KMS-11 (cell line): ENCODE data around the gene EEFSEC.

Experiments used
- H2AFZ ChIP-seq: fragments of 200-600 bp; sonication (generic); 2 replicates; pipeline ENCODE4 v1.6.1; 2016; ENCODE audit warnings: antibody characterized with exemption, mixed run types, low read depth
- H3K27ac ChIP-seq: fragments of 200-600 bp; sonication (generic); 2 replicates; pipeline ENCODE4 v1.6.1; 2016; ENCODE audit warnings: mild to moderate bottlenecking, mixed run types
- H3K27me3 ChIP-seq: fragments of 200-600 bp; sonication (generic); 2 replicates; pipeline ENCODE4 v1.6.1; 2017; ENCODE audit warnings: mild to moderate bottlenecking, low read depth, mixed run types, moderate library complexity; ENCODE audit not compliant: insufficient read depth
- H3K36me3 ChIP-seq: fragments of 200-600 bp; sonication (generic); 2 replicates; pipeline ENCODE4 v1.6.1; 2017; ENCODE audit warnings: mild to moderate bottlenecking, mixed run types; ENCODE audit not compliant: insufficient read depth
- H3K4me1 ChIP-seq: fragments of 200-600 bp; sonication (generic); 2 replicates; pipeline ENCODE4 v1.6.1; 2016; ENCODE audit warnings: mild to moderate bottlenecking, low read depth, mixed run types; ENCODE audit not compliant: poor library complexity, severe bottlenecking
- H3K4me2 ChIP-seq: fragments of 200-600 bp; sonication (generic); 2 replicates; pipeline ENCODE4 v1.7.0; 2016; ENCODE audit warnings: mild to moderate bottlenecking, mixed run types
- H3K4me3 ChIP-seq: fragments of 200-600 bp; sonication (generic); IDR thresholded peaks from 2 replicates; pipeline ENCODE4 v1.6.1; 2017; ENCODE audit warnings: low read depth, low read length, mixed read lengths; ENCODE audit not compliant: insufficient read depth
- H3K79me2 ChIP-seq: fragments of 200-600 bp; sonication (generic); 2 replicates; pipeline ENCODE4 v1.6.1; 2016; ENCODE audit warnings: low read depth, mixed run types; ENCODE audit not compliant: insufficient read depth
- H3K9ac ChIP-seq: fragments of 200-600 bp; sonication (generic); 2 replicates; pipeline ENCODE4 v1.6.1; 2016; ENCODE audit warnings: mild to moderate bottlenecking, mixed run types
- H4K20me1 ChIP-seq: fragments of 200-600 bp; sonication (generic); 2 replicates; pipeline ENCODE4 v1.6.1; 2016; ENCODE audit warnings: mild to moderate bottlenecking, mixed run types; ENCODE audit not compliant: insufficient read depth
- TF ChIP-seq, protein P1 (sequence below): fragments of 200-600 bp; sonication (generic); conservative IDR thresholded peaks from 2 replicates; pipeline ENCODE4 v1.6.1; 2017; ENCODE audit warnings: low read depth, mild to moderate bottlenecking, antibody characterized with exemption, low read length, moderate library complexity, mixed read lengths

Gene EEFSEC

GRCh38 chr3:128301186-128302023 lies 148.1 kb downstream of the EEFSEC start:
- TF ChIP-seq, protein P1, sequence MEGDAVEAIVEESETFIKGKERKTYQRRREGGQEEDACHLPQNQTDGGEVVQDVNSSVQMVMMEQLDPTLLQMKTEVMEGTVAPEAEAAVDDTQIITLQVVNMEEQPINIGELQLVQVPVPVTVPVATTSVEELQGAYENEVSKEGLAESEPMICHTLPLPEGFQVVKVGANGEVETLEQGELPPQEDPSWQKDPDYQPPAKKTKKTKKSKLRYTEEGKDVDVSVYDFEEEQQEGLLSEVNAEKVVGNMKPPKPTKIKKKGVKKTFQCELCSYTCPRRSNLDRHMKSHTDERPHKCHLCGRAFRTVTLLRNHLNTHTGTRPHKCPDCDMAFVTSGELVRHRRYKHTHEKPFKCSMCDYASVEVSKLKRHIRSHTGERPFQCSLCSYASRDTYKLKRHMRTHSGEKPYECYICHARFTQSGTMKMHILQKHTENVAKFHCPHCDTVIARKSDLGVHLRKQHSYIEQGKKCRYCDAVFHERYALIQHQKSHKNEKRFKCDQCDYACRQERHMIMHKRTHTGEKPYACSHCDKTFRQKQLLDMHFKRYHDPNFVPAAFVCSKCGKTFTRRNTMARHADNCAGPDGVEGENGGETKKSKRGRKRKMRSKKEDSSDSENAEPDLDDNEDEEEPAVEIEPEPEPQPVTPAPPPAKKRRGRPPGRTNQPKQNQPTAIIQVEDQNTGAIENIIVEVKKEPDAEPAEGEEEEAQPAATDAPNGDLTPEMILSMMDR, result no peak
- H3K4me3 ChIP-seq, result no peak overlapping the region
- no peak overlapping the region for H2AFZ ChIP-seq
- H4K20me1 ChIP-seq, result no peaks in the 10 kb centered on the region
- H3K27me3 ChIP-seq, result no peaks in the 10 kb centered on the region
- no peak overlapping the region for H3K4me2 ChIP-seq
- no peaks in the 10 kb centered on the region for H3K79me2 ChIP-seq
- H3K27ac ChIP-seq, result no peak overlapping the region
- no peaks in the 10 kb centered on the region for H3K4me1 ChIP-seq
- no peaks in the 10 kb centered on the region for H3K36me3 ChIP-seq
- H3K9ac ChIP-seq, result no peak overlapping the region

- no peaks in the 10 kb centered on the region for H3K4me1 ChIP-seq
- no peak overlapping the region for H2AFZ ChIP-seq
- no peak overlapping the region for H3K4me2 ChIP-seq
- TF ChIP-seq, protein P1, result no peak
- no peaks in the 10 kb centered on the region for H3K27me3 ChIP-seq
- no peak overlapping the region for H3K27ac ChIP-seq
- H4K20me1 ChIP-seq, result no peaks in the 10 kb centered on the region
- no peak overlapping the region for H3K9ac ChIP-seq
- H3K4me3 ChIP-seq, result no peak overlapping the region
- no peaks in the 10 kb centered on the region for H3K79me2 ChIP-seq
- no peaks in the 10 kb centered on the region for H3K36me3 ChIP-seq
These were observed 153.2 kb downstream of the EEFSEC start for GRCh38 chr3:128306481-128306880.

- H3K4me1 ChIP-seq, result no peaks in the 10 kb centered on the region
- no peak overlapping the region for H3K4me2 ChIP-seq
- no peak overlapping the region for H2AFZ ChIP-seq
- no peaks in the 10 kb centered on the region for H3K79me2 ChIP-seq
- no peak overlapping the region for H3K4me3 ChIP-seq
- H4K20me1 ChIP-seq, result no peaks in the 10 kb centered on the region
- no peaks in the 10 kb centered on the region for H3K36me3 ChIP-seq
- TF ChIP-seq, protein P1, result no peak
- no peak overlapping the region for H3K27ac ChIP-seq
- H3K27me3 ChIP-seq, result no peaks in the 10 kb centered on the region
- H3K9ac ChIP-seq, result no peak overlapping the region
These were observed 153.8 kb downstream of the EEFSEC start for GRCh38 chr3:128307029-128307633.

DNA sequence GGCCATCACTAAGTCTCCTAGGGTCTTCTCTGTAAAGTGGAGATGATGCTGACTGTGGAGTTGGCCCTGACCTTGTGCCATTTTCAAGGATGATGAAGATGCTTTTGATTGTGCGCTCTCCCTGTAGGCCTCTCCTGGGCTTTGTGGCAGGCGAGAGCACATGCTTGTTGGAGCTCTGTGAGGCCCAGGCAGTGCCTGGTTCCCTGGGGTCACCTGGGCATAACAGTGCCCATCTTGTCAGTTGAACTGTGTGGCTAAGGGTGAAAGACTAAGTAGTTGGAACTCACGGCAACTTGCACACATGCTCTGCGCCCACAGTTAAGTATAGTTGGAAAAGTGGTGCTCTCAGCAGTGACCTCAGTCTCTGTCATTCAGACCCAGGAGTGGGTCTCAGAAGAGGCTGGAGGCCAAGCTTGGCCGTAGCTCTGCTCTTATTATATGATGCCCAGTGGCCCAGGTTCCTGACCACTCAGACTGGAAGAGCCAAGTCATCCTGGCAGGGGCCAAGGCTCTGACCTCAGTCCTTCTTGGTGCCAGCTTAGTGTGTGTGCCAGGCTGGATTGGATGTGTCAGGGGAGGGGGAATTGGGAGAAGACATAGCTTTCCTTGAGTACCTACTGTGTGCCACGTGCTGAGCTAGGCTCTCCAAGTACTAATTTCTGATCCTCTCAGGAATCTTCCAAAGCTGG lies 154.6 kb downstream of the EEFSEC start:
- no peaks in the 10 kb centered on the region for H3K27me3 ChIP-seq
- no peak overlapping the region for H2AFZ ChIP-seq
- no peaks in the 10 kb centered on the region for H3K36me3 ChIP-seq
- no peaks in the 10 kb centered on the region for H4K20me1 ChIP-seq
- H3K4me1 ChIP-seq, result no peaks in the 10 kb centered on the region
- H3K9ac ChIP-seq, result no peak overlapping the region
- H3K79me2 ChIP-seq, result no peaks in the 10 kb centered on the region
- no peak overlapping the region for H3K4me2 ChIP-seq
- TF ChIP-seq, protein P1, result no peak
- no peak overlapping the region for H3K4me3 ChIP-seq
- H3K27ac ChIP-seq, result no peak overlapping the region
